Activated CD8-positive, alpha-beta T cell treated with anti-CD3 and anti-CD28 coated beads, Interleukin-2, amount 10 ng/mL, durations not matched to agents 7 days and 5 days (primary cell): ENCODE measurements around the gene CRYAB. TPM values are rescaled to one million over a fixed set of nuclear protein-coding genes. Genes with fewer than 3 reads are reported as not detected.
A peak's percentile ranks its signal among the peaks of the same experiment; 100 is the strongest.

Source experiments
- ATAC-seq: fragments of 150-1000 bp; cut with Tn5 transposase; one replicate; pipeline ENCODE4 v1.10.0; 2021; ENCODE audit warnings: moderate library complexity
- CTCF ChIA-PET: fragments of 350-600 bp; sonication (Branson Sonifier 250); formaldehyde crosslinking; loops from one replicate; lab custom pipeline; 2021; ENCODE audit warnings: antibody characterized with exemption; lab: Charles Lee
- POLR2A ChIA-PET: fragments of 350-600 bp; sonication (Branson Sonifier 250); formaldehyde crosslinking; loops from one replicate; lab custom pipeline; 2021; ENCODE audit warnings: antibody characterized with exemption; lab: Charles Lee
- DNase-seq: peaks from one replicate; pipeline ENCODE4 v3.0.0-alpha.2; 2020
- H3K27ac Mint-ChIP-seq: one replicate; pipeline ENCODE4 v1.8.0; 2021; ENCODE audit warnings: mild to moderate bottlenecking, mixed read lengths
- H3K27me3 Mint-ChIP-seq: one replicate; pipeline ENCODE4 v1.8.0; 2021; ENCODE audit warnings: low read depth, mixed read lengths
- H3K36me3 Mint-ChIP-seq: one replicate; pipeline ENCODE4 v1.8.0; 2021; ENCODE audit warnings: low read depth, mixed read lengths
- H3K4me1 Mint-ChIP-seq: one replicate; pipeline ENCODE4 v1.8.0; 2021; ENCODE audit warnings: low read depth, mixed read lengths
- H3K4me3 Mint-ChIP-seq: one replicate; pipeline ENCODE4 v1.8.0; 2021; ENCODE audit warnings: mild to moderate bottlenecking, mixed read lengths
- H3K9me3 Mint-ChIP-seq: one replicate; pipeline ENCODE4 v1.8.0; 2022; ENCODE audit warnings: mixed read lengths; ENCODE audit not compliant: insufficient read depth
- total RNA-seq, 2 experiments: library from RNA; stranded (reverse); gene quantifications; one replicate each; pipeline ENCODE4 v1.2.3, GENCODE V29; 2021

Gene CRYAB
- total RNA-seq, 2 experiments from 2014 or later: not detected

DNA sequence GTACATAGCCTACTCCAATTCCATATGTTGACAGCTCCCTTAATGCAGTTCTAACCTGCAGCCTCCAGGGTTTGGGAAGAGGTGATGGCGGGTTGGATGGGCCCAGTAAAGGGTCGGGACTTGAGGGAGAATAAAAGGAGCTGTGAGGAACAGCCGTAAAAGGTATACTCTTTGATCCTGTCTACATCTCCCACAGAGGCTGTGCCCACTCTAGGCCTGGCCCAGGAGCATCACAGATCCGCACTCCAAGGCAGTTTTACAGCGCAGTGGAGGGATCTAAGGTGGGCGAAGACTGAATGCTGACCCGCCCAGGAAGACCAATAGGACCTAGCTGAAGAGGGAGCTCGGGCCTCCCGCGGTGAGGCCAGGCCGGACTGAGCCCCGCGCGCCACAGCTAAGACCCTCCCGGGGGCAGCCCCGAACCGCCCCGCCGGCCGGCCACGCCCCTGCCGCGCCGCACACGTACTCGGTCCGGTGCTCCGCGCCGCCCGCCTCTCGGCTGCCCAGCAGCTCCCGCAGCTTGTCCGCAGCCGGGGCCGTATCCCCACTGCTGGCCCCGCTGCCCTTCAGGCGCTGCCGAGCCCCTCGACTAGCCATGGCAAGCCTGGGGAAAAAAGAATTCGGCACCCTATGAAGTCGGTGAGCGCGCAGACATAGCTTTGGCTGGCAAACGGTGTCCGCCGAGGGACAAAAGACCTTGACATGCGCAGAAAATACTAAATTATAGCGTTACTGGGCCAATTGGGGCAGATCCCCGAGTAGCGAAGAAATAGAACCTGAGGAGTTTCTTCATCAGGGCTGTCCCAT, 40.5 kb downstream of the CRYAB start, which contains the start of gene ALG9:
TSS of gene ALG9 (minus strand) at position 696 of the 807 bp plus-strand sequence. CDS start at position 597, 99 bp downstream.
- Mint-ChIP-seq H3K36me3 (peaks cover 31% of the 10 kb centered on the region), H3K4me3 (peak within 1 kb of the TSS; percentile 89), H3K27ac (peak within 1 kb of the TSS; percentile 90), H3K4me1 (peaks cover 23% of the 10 kb centered on the region), H3K27me3 (no peaks in the 10 kb centered on the region), H3K9me3 (no peaks in the 10 kb centered on the region)
- DNase-seq: peak; percentile 91
- ATAC-seq: peak; percentile 93
- POLR2A ChIA-PET: interaction anchor here (0.6 to 3.0 kb wide), 12 partner anchors 10 to 332 kb away, joined by 3 to 21 read pairs (median 4); partner anchors contain the start of gene PPP2R1B
- CTCF ChIA-PET: interaction anchor here (0.6 to 2.5 kb wide), 20 partner anchors 10 to 409 kb away, joined by 3 to 14 read pairs (median 4); partner anchors contain the start of genes SDHD and TIMM8B

GRCh38 chr11:111870522-111870885, 41.1 kb downstream of the CRYAB start:
- peak overlapping the region; percentile 89 for H3K4me3 Mint-ChIP-seq
- no peaks in the 10 kb centered on the region for H3K27me3 Mint-ChIP-seq
- ChIA-PET POLR2A (interaction anchor here (0.6 to 3.0 kb wide), 6 partner anchors 10 to 143 kb away, joined by 3 to 21 read pairs (median 4); no protein-coding TSS in a partner anchor), CTCF (interaction anchor here (0.6 to 2.4 kb wide), 13 partner anchors 9 to 410 kb away, joined by 3 to 14 read pairs (median 4); no protein-coding TSS in a partner anchor)
- DNase-seq (no peak), ATAC-seq (peak; percentile 6)
- peaks cover 33% of the 10 kb centered on the region for H3K36me3 Mint-ChIP-seq
- peak overlapping the region; percentile 90 for H3K27ac Mint-ChIP-seq
- H3K4me1 Mint-ChIP-seq: peaks cover 23% of the 10 kb centered on the region
- no peaks in the 10 kb centered on the region for H3K9me3 Mint-ChIP-seq

GRCh38 chr11:111870113-111870512, 41.5 kb downstream of the CRYAB start:
- Mint-ChIP-seq H3K4me3 (peak overlapping the region; percentile 49), H3K36me3 (peaks cover 36% of the 10 kb centered on the region), H3K27me3 (no peaks in the 10 kb centered on the region), H3K9me3 (no peaks in the 10 kb centered on the region), H3K4me1 (peaks cover 23% of the 10 kb centered on the region), H3K27ac (no peak overlapping the region)
- POLR2A ChIA-PET: interaction anchor here (0.6 to 3.0 kb wide), 7 partner anchors 10 to 142 kb away, joined by 3 to 21 read pairs (median 4); no protein-coding TSS in a partner anchor
- CTCF ChIA-PET: interaction anchor here (0.6 to 2.4 kb wide), 11 partner anchors 9 to 410 kb away, joined by 3 to 14 read pairs (median 4); no protein-coding TSS in a partner anchor
- DNase-seq: no peak
- ATAC-seq: no peak

DNA sequence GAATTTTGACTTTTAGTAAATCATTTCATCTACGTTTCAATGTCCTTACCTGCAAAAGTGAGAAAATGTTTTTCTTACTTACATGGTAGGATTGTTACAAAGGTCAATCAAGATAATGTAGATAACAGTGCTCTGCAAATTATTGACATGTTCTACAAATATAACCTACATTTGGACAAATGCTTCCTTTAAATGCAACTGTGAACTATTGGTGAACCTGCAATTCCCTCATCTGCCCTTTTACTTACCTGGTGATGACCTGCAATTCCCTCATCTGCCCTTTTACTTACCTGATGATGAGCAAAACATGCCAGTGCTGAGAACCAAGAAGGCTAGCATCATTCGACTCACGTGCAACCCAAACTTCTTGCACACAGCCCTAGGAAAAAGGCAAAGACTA, 51.3 kb downstream of the CRYAB start:
- POLR2A ChIA-PET: interaction anchor here (2.6 kb wide), 1 partner anchor 10 kb away, joined by 6 read pairs; no protein-coding TSS in a partner anchor
- Mint-ChIP-seq H3K27ac (no peak overlapping the region), H3K36me3 (peaks cover 31% of the 10 kb centered on the region), H3K9me3 (no peaks in the 10 kb centered on the region), H3K4me1 (no peaks in the 10 kb centered on the region), H3K27me3 (no peaks in the 10 kb centered on the region), H3K4me3 (no peak overlapping the region)
- CTCF ChIA-PET: interaction anchor here (0.8 to 1.6 kb wide), 3 partner anchors 10 to 18 kb away, joined by 3 to 4 read pairs (median 4); no protein-coding TSS in a partner anchor
- no peak for ATAC-seq
- no peak for DNase-seq

Other genes starting within 250 kb of the CRYAB start
- 10 to 100 TPM; 56.4 to 57.7 TPM for gene PPP2R1B, start 145.4 kb downstream of the CRYAB start, total RNA-seq
- 10 to 100 TPM; 29.2 to 31.1 TPM for gene ALG9, start 40.2 kb downstream of the CRYAB start, total RNA-seq
- 1 to 10 TPM; 4.4 to 5.9 TPM for gene FDXACB1, start 32.6 kb downstream of the CRYAB start, total RNA-seq
- gene CFAP68, start 32.2 kb downstream of the CRYAB start, total RNA-seq: 10 to 100 TPM; 17.8 to 18.3 TPM
- gene HSPB2, start 964 bp upstream of the CRYAB start, total RNA-seq: not detected
- not detected for gene C11orf52, start 7.1 kb upstream of the CRYAB start, total RNA-seq
- gene DIXDC1, start 25.6 kb upstream of the CRYAB start, total RNA-seq: 1 to 10 TPM; 3.1 to 5.1 TPM
- gene DLAT, start 113.6 kb upstream of the CRYAB start, total RNA-seq: 10 to 100 TPM; 35.4 to 36.7 TPM
- under 1 TPM; 0.24 to 0.76 TPM for gene PIH1D2, start 162.2 kb upstream of the CRYAB start, total RNA-seq
- 10 to 100 TPM; 17.1 to 22.9 TPM for gene NKAPD1, start 162.5 kb upstream of the CRYAB start, total RNA-seq
- 10 to 100 TPM; 59.1 to 62.3 TPM for gene TIMM8B, start 175.0 kb upstream of the CRYAB start, total RNA-seq
- gene SDHD, start 175.1 kb upstream of the CRYAB start, total RNA-seq: 10 to 100 TPM; 98.2 to 99.4 TPM